SU-DHL-6 (cell line): ENCODE measurements around the gene ARRDC1.

Experiments
- H2AFZ ChIP-seq: fragments of 200-600 bp; sonication (generic); 2 replicates; pipeline ENCODE4 v1.6.1; 2014; ENCODE audit warnings: low read depth, mild to moderate bottlenecking, moderate library complexity, mixed read lengths, antibody characterized with exemption, low read length; ENCODE audit not compliant: severe bottlenecking
- H3F3A ChIP-seq: fragments of 200-600 bp; shearing (Covaris generic); 2 replicates; pipeline ENCODE4 v1.6.0; 2016; ENCODE audit warnings: antibody characterized with exemption, mild to moderate bottlenecking; ENCODE audit not compliant: insufficient read depth
- H3K27ac ChIP-seq: fragments of 200-600 bp; sonication (generic); 2 replicates; pipeline ENCODE4 v1.5.1; 2016; ENCODE audit warnings: low read depth, mild to moderate bottlenecking, low read length, moderate library complexity, mixed read lengths
- H3K27me3 ChIP-seq: fragments of 200-600 bp; sonication (generic), shearing (Covaris generic); 2 replicates; pipeline ENCODE4 v1.6.0; 2014; ENCODE audit warnings: mild to moderate bottlenecking, low read length
- H3K36me3 ChIP-seq: fragments of 200-600 bp; sonication (generic); 2 replicates; pipeline ENCODE4 v1.6.1; 2014; ENCODE audit warnings: mild to moderate bottlenecking, low read length, mixed read lengths
- H3K4me2 ChIP-seq: fragments of 300-600, 200-600 bp; shearing (Covaris generic), sonication (generic); 2 replicates; pipeline ENCODE4 v1.6.0; 2014; ENCODE audit warnings: low read length, low read depth, mild to moderate bottlenecking; ENCODE audit not compliant: poor library complexity, severe bottlenecking
- H3K4me3 ChIP-seq: fragments of 200-600 bp; sonication (generic); 2 replicates; pipeline ENCODE4 v1.5.1; 2014; ENCODE audit warnings: antibody characterized with exemption, low read length, mild to moderate bottlenecking, mixed read lengths; ENCODE audit not compliant: insufficient read depth, poor library complexity, severe bottlenecking
- H3K79me2 ChIP-seq: fragments of 200-600 bp; sonication (generic); 2 replicates; pipeline ENCODE4 v1.6.1; 2014; ENCODE audit warnings: mild to moderate bottlenecking, low read length, moderate library complexity; ENCODE audit not compliant: insufficient read depth
- H3K9ac ChIP-seq: fragments of 200-600 bp; sonication (generic); 2 replicates; pipeline ENCODE4 v1.7.0; 2014; ENCODE audit warnings: mild to moderate bottlenecking, low read length
- H3K9me2 ChIP-seq: fragments of 200-600 bp; sonication (generic); replicated peaks from 2 replicates; pipeline ENCODE4 v1.6.1; 2014; ENCODE audit warnings: low read length; ENCODE audit not compliant: insufficient read depth
- H3K9me3 ChIP-seq: fragments of 200-600 bp; sonication (generic); 2 replicates; pipeline ENCODE4 v1.6.1; 2014; ENCODE audit warnings: low read length, mixed read lengths; ENCODE audit not compliant: insufficient read depth
- H4K20me1 ChIP-seq: fragments of 200-600 bp; sonication (generic); 2 replicates; pipeline ENCODE4 v1.6.1; 2014; ENCODE audit warnings: low read depth, mild to moderate bottlenecking, antibody characterized with exemption, low read length, moderate library complexity, mixed read lengths
- EZH2phosphoT487 ChIP-seq: fragments of 200-600 bp; sonication (generic), shearing (Covaris generic); conservative IDR thresholded peaks from 2 replicates; pipeline ENCODE4 v1.6.1; 2018; ENCODE audit warnings: mild to moderate bottlenecking, antibody characterized with exemption, low read length, moderate library complexity, mixed read lengths
- TF ChIP-seq, protein P1 (sequence below): fragments of 200-600 bp; sonication (generic); IDR thresholded peaks from one replicate; pipeline ENCODE4 v1.5.1; 2017; ENCODE audit warnings: antibody characterized with exemption, mild to moderate bottlenecking, low read length, moderate library complexity; ENCODE audit not compliant: insufficient read depth, poor library complexity, severe bottlenecking

The ARRDC1 gene, protein sequence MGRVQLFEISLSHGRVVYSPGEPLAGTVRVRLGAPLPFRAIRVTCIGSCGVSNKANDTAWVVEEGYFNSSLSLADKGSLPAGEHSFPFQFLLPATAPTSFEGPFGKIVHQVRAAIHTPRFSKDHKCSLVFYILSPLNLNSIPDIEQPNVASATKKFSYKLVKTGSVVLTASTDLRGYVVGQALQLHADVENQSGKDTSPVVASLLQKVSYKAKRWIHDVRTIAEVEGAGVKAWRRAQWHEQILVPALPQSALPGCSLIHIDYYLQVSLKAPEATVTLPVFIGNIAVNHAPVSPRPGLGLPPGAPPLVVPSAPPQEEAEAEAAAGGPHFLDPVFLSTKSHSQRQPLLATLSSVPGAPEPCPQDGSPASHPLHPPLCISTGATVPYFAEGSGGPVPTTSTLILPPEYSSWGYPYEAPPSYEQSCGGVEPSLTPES

DNA sequence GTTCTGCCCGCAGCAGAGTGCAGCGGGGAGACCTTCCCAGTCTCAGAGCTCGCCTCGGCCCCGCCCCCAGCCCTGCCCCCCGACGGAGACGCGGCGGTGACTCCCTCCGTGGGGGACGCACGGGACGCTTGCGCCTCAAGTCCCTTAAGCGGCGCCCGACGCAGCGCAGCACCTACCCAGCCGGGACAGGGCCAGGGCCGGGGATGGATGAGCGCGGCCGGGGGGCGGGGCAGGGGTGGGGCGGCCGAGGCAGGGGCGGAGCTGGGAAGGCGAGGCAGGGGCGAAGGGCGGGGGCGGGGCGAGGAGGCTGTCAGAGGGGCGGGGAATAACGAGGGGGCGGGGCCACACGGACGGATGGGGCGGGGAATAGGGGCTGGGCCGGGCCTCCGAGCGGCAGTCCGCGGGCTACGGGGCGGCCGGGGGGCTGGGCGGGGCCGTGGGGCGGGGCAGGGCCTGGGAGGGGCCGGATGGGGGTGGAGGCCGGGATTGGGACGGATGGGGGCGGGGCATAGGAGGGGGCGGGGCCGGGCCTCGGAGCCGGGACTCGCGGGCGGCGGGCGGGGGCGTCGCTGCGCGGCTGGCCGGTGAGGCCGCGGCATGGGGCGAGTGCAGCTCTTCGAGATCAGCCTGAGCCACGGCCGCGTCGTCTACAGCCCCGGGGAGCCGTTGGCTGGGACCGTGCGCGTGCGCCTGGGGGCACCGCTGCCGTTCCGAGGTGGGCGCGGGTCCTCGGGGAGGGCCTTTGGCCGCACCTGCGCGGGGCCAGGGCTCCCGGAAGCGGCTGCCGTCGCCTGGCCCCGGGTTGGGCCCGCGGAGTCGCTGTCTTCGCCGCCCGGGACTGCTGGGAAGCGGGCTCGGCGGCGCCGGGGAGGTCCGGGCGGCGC lies at the start of gene ARRDC1:
TSS of gene ARRDC1 (plus strand) at position 566 of the 884 bp plus-strand sequence. CDS start at position 598, 32 bp downstream.
- Histone ChIP-seq H3F3A (no peaks in the 10 kb centered on the region), H2AFZ (peak within 1 kb of the TSS; percentile 51), H3K27me3 (no peaks in the 10 kb centered on the region), H4K20me1 (no peaks in the 10 kb centered on the region), H3K9me3 (no peaks in the 10 kb centered on the region), H3K4me2 (peak within 1 kb of the TSS; percentile 44), H3K79me2 (no peaks in the 10 kb centered on the region), H3K36me3 (no peaks in the 10 kb centered on the region), H3K27ac (no peak within 1 kb of the TSS), H3K9ac (peak within 1 kb of the TSS; percentile 69), H3K4me3 (peak within 1 kb of the TSS; percentile 61), H3K9me2 (no peaks in the 10 kb centered on the region)
- no peak for TF ChIP-seq EZH2phosphoT487
- TF ChIP-seq, protein P1, sequence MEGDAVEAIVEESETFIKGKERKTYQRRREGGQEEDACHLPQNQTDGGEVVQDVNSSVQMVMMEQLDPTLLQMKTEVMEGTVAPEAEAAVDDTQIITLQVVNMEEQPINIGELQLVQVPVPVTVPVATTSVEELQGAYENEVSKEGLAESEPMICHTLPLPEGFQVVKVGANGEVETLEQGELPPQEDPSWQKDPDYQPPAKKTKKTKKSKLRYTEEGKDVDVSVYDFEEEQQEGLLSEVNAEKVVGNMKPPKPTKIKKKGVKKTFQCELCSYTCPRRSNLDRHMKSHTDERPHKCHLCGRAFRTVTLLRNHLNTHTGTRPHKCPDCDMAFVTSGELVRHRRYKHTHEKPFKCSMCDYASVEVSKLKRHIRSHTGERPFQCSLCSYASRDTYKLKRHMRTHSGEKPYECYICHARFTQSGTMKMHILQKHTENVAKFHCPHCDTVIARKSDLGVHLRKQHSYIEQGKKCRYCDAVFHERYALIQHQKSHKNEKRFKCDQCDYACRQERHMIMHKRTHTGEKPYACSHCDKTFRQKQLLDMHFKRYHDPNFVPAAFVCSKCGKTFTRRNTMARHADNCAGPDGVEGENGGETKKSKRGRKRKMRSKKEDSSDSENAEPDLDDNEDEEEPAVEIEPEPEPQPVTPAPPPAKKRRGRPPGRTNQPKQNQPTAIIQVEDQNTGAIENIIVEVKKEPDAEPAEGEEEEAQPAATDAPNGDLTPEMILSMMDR: no peak

DNA sequence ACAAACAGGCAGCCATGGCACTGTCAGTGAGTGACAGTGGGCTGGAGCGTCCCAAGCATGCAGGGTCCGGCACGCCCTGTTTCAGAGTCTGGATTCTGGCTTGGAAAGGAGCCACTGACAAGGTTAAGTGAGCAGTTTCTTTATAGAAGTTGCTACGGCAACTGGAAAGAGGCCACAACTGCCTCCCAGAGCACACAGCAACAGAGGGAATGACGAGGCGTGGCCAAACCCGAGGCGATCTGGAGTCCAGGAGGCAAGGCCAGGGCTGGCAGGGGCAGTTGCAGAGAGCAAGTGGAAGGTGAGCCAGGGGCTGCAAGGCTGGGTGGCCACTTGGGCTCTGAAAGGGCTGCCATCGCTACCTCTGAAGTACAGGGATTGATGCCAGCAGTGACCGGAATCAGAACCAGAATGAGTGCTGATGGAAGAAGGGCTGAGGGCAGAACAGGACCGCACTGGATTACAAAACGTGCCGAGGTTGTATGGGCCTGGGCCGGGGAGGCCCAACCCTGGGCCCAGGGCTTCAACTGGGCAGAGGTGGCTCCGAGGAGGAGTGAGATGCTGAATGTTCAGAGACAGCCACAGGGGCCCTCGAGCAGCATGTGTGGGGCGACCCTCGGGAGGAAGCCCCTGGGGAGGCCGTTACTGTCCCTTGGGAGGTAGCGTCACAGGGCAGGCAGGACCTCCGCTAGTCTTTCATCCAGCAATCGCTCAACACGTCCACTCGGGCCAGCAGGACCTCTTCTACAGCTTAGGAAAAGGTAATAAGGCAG lies 49.2 kb upstream of the ARRDC1 start:
- H3K9ac ChIP-seq: no peak overlapping the region
- no peak overlapping the region for H3K4me2 ChIP-seq
- TF ChIP-seq EZH2phosphoT487: no peak
- TF ChIP-seq, protein P1: no peak
- H3K9me2 ChIP-seq: no peaks in the 10 kb centered on the region
- no peaks in the 10 kb centered on the region for H3K36me3 ChIP-seq
- H3F3A ChIP-seq: peaks cover 9% of the 10 kb centered on the region; the same call in 1 of the 2 replicates
- peaks cover 5% of the 10 kb centered on the region; the same call in 1 of the 2 replicates for H3K79me2 ChIP-seq
- H3K4me3 ChIP-seq: no peak overlapping the region
- H2AFZ ChIP-seq: no peak overlapping the region
- H3K27ac ChIP-seq: no peak overlapping the region
- H3K9me3 ChIP-seq: no peaks in the 10 kb centered on the region
- H3K27me3 ChIP-seq: no peaks in the 10 kb centered on the region
- H4K20me1 ChIP-seq: no peaks in the 10 kb centered on the region

DNA sequence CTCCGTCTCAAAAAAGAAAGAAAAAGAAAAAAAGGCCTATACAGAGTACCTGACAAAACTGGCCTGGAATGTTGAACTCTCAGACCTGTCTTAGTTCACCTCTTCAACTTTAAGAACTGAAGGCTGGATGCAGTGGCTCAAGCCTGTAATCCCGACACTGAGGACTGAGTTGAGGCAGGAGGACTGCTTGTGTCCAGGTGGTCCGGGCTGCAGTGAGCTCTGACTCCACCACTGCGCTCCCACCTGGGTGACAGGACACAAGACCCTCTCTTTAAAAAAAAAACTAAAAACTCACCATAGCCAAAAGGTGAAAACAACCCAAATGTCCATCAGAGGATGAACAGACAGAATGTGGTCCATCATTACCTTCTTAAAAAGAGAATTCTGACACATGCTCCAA lies 47.4 kb upstream of the ARRDC1 start:
- H4K20me1 ChIP-seq: no peaks in the 10 kb centered on the region

More for the DNA sequence above, 47.4 kb upstream of the ARRDC1 start:
- no peak overlapping the region for H3K27ac ChIP-seq
- peaks cover 9% of the 10 kb centered on the region; the same call in 1 of the 2 replicates for H3F3A ChIP-seq
- no peaks in the 10 kb centered on the region for H3K27me3 ChIP-seq
- no peaks in the 10 kb centered on the region for H3K79me2 ChIP-seq
- H3K4me3 ChIP-seq: no peak overlapping the region
- no peak overlapping the region for H2AFZ ChIP-seq
- H3K9me3 ChIP-seq: no peaks in the 10 kb centered on the region
- no peaks in the 10 kb centered on the region for H3K36me3 ChIP-seq
- no peak overlapping the region for H3K9ac ChIP-seq
- TF ChIP-seq, protein P1: no peak
- TF ChIP-seq EZH2phosphoT487: no peak
- H3K4me2 ChIP-seq: no peak overlapping the region
- H3K9me2 ChIP-seq: no peaks in the 10 kb centered on the region
